IMR-90 (cell line): ENCODE data around the gene CHAC1. TPM values are rescaled to one million over a fixed set of nuclear protein-coding genes. Genes with fewer than 3 reads are reported as not detected.

Source experiments
- ATAC-seq: fragments of 200-7000 bp; cut with Tn5 transposase; 2 replicates; pipeline ENCODE4 v1.9.1; 2020; ENCODE audit warnings: low read depth, mild to moderate bottlenecking, moderate library complexity
- BruUV-seq: library from RNA; stranded (reverse); fragments of 400-500 nt; replicated peaks from 2 replicates; lab custom pipeline; 2021; lab: Mats Ljungman, UMichigan
- CTCF ChIA-PET: fragments of 300-600 bp; formaldehyde crosslinking; extraction: SDS; loops from one replicate; lab custom pipeline; 2021; ENCODE audit warnings: antibody characterized with exemption; lab: Yijun Ruan, JAX
- POLR2A ChIA-PET: fragments of 300-600 bp; sonication (Branson Sonifier 250); formaldehyde crosslinking; loops from one replicate; lab custom pipeline; 2022; ENCODE audit warnings: antibody characterized with exemption; ENCODE audit not compliant: unreplicated experiment; lab: Charles Lee
- DNase-seq: peaks from one replicate; pipeline ENCODE4 v3.0.0; 2013
- H2AFZ ChIP-seq: replicated peaks from 2 replicates; pipeline ENCODE3; 2013; ENCODE audit warnings: low read length, mild to moderate bottlenecking; ENCODE audit not compliant: poor library complexity
- H2AK5ac ChIP-seq: 2 replicates; pipeline ENCODE4 v1.6.1; 2013; ENCODE audit warnings: low read depth, low read length, inconsistent platforms
- H2AK9ac ChIP-seq: replicated peaks from 2 replicates; pipeline ENCODE3; 2013; ENCODE audit warnings: mild to moderate bottlenecking, low read depth, low read length, moderate library complexity; ENCODE audit not compliant: poor library complexity
- H2BK120ac ChIP-seq: 2 replicates; pipeline ENCODE4 v1.6.1; 2013; ENCODE audit warnings: low read depth, low read length, inconsistent platforms
- H2BK15ac ChIP-seq: 3 replicates; pipeline ENCODE4 v1.6.1; 2013; ENCODE audit warnings: low read depth, low read length, inconsistent platforms
- H2BK20ac ChIP-seq: 2 replicates; pipeline ENCODE4 v1.6.1; 2013; ENCODE audit warnings: low read depth, mild to moderate bottlenecking, inconsistent platforms, low read length, moderate library complexity
- H2BK5ac ChIP-seq: 2 replicates; pipeline ENCODE4 v1.6.1; 2013; ENCODE audit warnings: mild to moderate bottlenecking, low read depth, low read length, inconsistent platforms; ENCODE audit not compliant: poor library complexity, severe bottlenecking
- H3K14ac ChIP-seq: replicated peaks from 2 replicates; pipeline ENCODE4 v1.6.1; 2013; ENCODE audit warnings: low read depth, low read length, inconsistent platforms
- H3K18ac ChIP-seq: 2 replicates; pipeline ENCODE4 v1.6.1; 2013; ENCODE audit warnings: low read depth, low read length, control low read depth
- H3K23ac ChIP-seq: 2 replicates; pipeline ENCODE4 v1.6.1; 2013; ENCODE audit warnings: low read depth, low read length, inconsistent platforms
- H3K27ac ChIP-seq: 2 replicates; pipeline ENCODE4 v1.5.1; 2013; ENCODE audit warnings: mild to moderate bottlenecking, control low read depth, low read length; ENCODE audit not compliant: insufficient read depth
- H3K27me3 ChIP-seq: 2 replicates; pipeline ENCODE4 v1.6.1; 2013; ENCODE audit warnings: low read length; ENCODE audit not compliant: control insufficient read depth, insufficient read depth
- H3K36me3 ChIP-seq: 2 replicates; pipeline ENCODE4 v1.6.1; 2013; ENCODE audit warnings: low read length, mixed read lengths; ENCODE audit not compliant: control insufficient read depth, insufficient read depth
- H3K4ac ChIP-seq: 2 replicates; pipeline ENCODE4 v1.6.1; 2013; ENCODE audit warnings: low read depth, low read length, inconsistent platforms
- H3K4me1 ChIP-seq: 2 replicates; pipeline ENCODE4 v1.6.1; 2013; ENCODE audit warnings: low read length, mixed read lengths; ENCODE audit not compliant: control insufficient read depth, insufficient read depth
- H3K4me2 ChIP-seq: 2 replicates; pipeline ENCODE4 v1.6.1; 2013; ENCODE audit warnings: low read depth, mild to moderate bottlenecking, control low read depth, low read length, moderate library complexity
- H3K4me3 ChIP-seq: 2 replicates; pipeline ENCODE4 v1.5.1; 2013; ENCODE audit warnings: low read depth, mild to moderate bottlenecking, control low read depth, low read length, moderate library complexity; ENCODE audit not compliant: insufficient read depth
- H3K56ac ChIP-seq: 2 replicates; pipeline ENCODE4 v1.6.1; 2013; ENCODE audit warnings: low read length, inconsistent platforms; ENCODE audit not compliant: insufficient read depth; ENCODE audit errors: extremely low read depth
- H3K79me1 ChIP-seq, 2 experiments: 2 replicates each; pipeline ENCODE4 v1.6.1; 2013; ENCODE audit warnings: low read length in 2 of 2, inconsistent platforms in 1 of 2, low read depth in 1 of 2
- H3K9ac ChIP-seq: 2 replicates; pipeline ENCODE4 v1.6.1; 2013; ENCODE audit warnings: low read depth, low read length, control low read depth
- H3K9me1 ChIP-seq: 2 replicates; pipeline ENCODE4 v1.6.1; 2013; ENCODE audit warnings: low read length, inconsistent platforms; ENCODE audit not compliant: insufficient read depth
- H3K9me3 ChIP-seq: 2 replicates; pipeline ENCODE4 v1.6.1; 2013; ENCODE audit warnings: low read length; ENCODE audit not compliant: control insufficient read depth, insufficient read depth
- H4K20me1 ChIP-seq: 2 replicates; pipeline ENCODE4 v1.6.1; 2013; ENCODE audit warnings: low read length, inconsistent platforms; ENCODE audit not compliant: insufficient read depth
- H4K5ac ChIP-seq: 2 replicates; pipeline ENCODE4 v1.6.1; 2013; ENCODE audit warnings: mild to moderate bottlenecking, low read depth, low read length, control low read depth
- H4K8ac ChIP-seq, 2 experiments: 2 replicates each; pipeline ENCODE4 v1.6.1; 2013; ENCODE audit warnings: low read depth in 2 of 2, low read length in 2 of 2, control low read depth in 1 of 2, inconsistent platforms in 1 of 2
- H4K91ac ChIP-seq: 2 replicates; pipeline ENCODE4 v1.6.1; 2013; ENCODE audit warnings: low read depth, low read length, inconsistent platforms; ENCODE audit not compliant: insufficient read depth
- BHLHE40 ChIP-seq: fragments of 150-350 bp; IDR thresholded peaks from 2 replicates; pipeline ENCODE4 v1.6.1; 2016; ENCODE audit warnings: mild to moderate bottlenecking, low read depth, low read length
- CEBPB ChIP-seq: IDR thresholded peaks from 2 replicates; pipeline ENCODE4 v1.6.1; 2012; ENCODE audit warnings: low read depth, low read length, improper control_type of control experiment
- CHD1 ChIP-seq: IDR thresholded peaks from 2 replicates; pipeline ENCODE4 v1.6.1; 2012; ENCODE audit warnings: low read depth, low read length, improper control_type of control experiment
- FOS ChIP-seq: fragments of 150-350 bp; IDR thresholded peaks from 2 replicates; pipeline ENCODE4 v1.6.1; 2016; ENCODE audit warnings: low read depth, low read length
- MAFK ChIP-seq: IDR thresholded peaks from 2 replicates; pipeline ENCODE4 v1.6.1; 2012; ENCODE audit warnings: low read depth, low read length, improper control_type of control experiment
- MAZ ChIP-seq: IDR thresholded peaks from 2 replicates; pipeline ENCODE4 v1.6.1; 2012; ENCODE audit warnings: low read depth, mild to moderate bottlenecking, low read length, improper control_type of control experiment, moderate library complexity, borderline replicate concordance
- MXI1 ChIP-seq: IDR thresholded peaks from 2 replicates; pipeline ENCODE4 v1.6.1; 2012; ENCODE audit warnings: low read depth, mild to moderate bottlenecking, low read length, moderate library complexity, borderline replicate concordance
- NFE2L2 ChIP-seq: fragments of 150-350 bp; IDR thresholded peaks from 2 replicates; pipeline ENCODE4 v1.6.1; 2016; ENCODE audit warnings: low read depth, mild to moderate bottlenecking, low read length
- POLR2A ChIP-seq: IDR thresholded peaks from 2 replicates; pipeline ENCODE4 v1.6.1; 2012; ENCODE audit warnings: mild to moderate bottlenecking, low read depth, low read length
- RAD21 ChIP-seq: IDR thresholded peaks from 2 replicates; pipeline ENCODE4 v1.6.1; 2012; ENCODE audit warnings: low read length, improper control_type of control experiment
- RCOR1 ChIP-seq: IDR thresholded peaks from 2 replicates; pipeline ENCODE4 v1.6.1; 2012; ENCODE audit warnings: mild to moderate bottlenecking, low read length, improper control_type of control experiment; ENCODE audit not compliant: insufficient replicate concordance
- RFX5 ChIP-seq: IDR thresholded peaks from 2 replicates; pipeline ENCODE4 v1.8.0; 2012; ENCODE audit warnings: low read depth, mild to moderate bottlenecking, low read length, moderate library complexity
- SMC3 ChIP-seq: fragments of 150-350 bp; IDR thresholded peaks from 2 replicates; pipeline ENCODE4 v1.6.1; 2016; ENCODE audit warnings: low read depth, mild to moderate bottlenecking, antibody characterized with exemption, low read length, moderate library complexity
- WGBS, 2 experiments: methylation state at CpG; one replicate each; pipeline versions ENCODE4 v1.1.5 to v1.1.7; 2013; ENCODE audit warnings: missing lambda C conversion rate in 2 of 2; ENCODE audit not compliant: insufficient read length in 1 of 2; ENCODE audit errors: extremely low coverage in 2 of 2; 5-methylcytosine and 5-hydroxymethylcytosine counted together
- dilution Hi-C: fragments of 300-500 bp; cut with HindIII; formaldehyde crosslinking; loops from one replicate; pipeline ENCODE4 v1.14.3; 2018; ENCODE audit warnings: low sequenced_read_pairs; ENCODE audit not compliant: unreplicated experiment
- in situ Hi-C: fragments of 300-500 bp; cut with MboI; formaldehyde crosslinking; loops from 3 replicates; pipeline ENCODE4 v1.14.3; 2019; ENCODE audit warnings: low sequenced_read_pairs, inconsistent platforms, mixed read lengths
- intact Hi-C: fragments of 100-400 bp; cut with micrococcal nuclease; formaldehyde crosslinking; loops from 2 replicates; pipeline ENCODE4 v1.10.0; 2022
- polyA plus RNA-seq, 3 experiments: library from polyadenylated mRNA; depleted of rRNA; stranded (reverse); fragments of >200 nt; gene quantifications; 2 replicates each; pipeline ENCODE4 v1.2.3, GENCODE V29; 2012; ENCODE audit warnings: low replicate concordance in 1 of 3
- total RNA-seq: library from RNA; depleted of rRNA; stranded (reverse); fragments of >200 nt; gene quantifications from 2 replicates; pipeline ENCODE4 v1.2.3, GENCODE V29; 2012
- TF ChIP-seq, protein P1 (sequence below): fragments of 150-350 bp; IDR thresholded peaks from 2 replicates; pipeline ENCODE4 v1.6.1; 2017; ENCODE audit warnings: mild to moderate bottlenecking, antibody characterized with exemption, low read length, low read depth
- TF ChIP-seq, protein P2 (sequence below): conservative IDR thresholded peaks from 2 replicates; pipeline ENCODE4 v1.5.1; 2012; ENCODE audit warnings: mild to moderate bottlenecking, low read depth, low read length, improper control_type of control experiment
- TF ChIP-seq, protein P3 (sequence below): fragments of 150-350 bp; IDR thresholded peaks from 2 replicates; pipeline ENCODE4 v1.6.1; 2016; ENCODE audit warnings: low read depth, mild to moderate bottlenecking, low read length, moderate library complexity, borderline replicate concordance

The CHAC1 gene
- total and polyA plus RNA-seq, 2 of the 4 experiments (the other 2 are of a cell fraction) = 51.3 to 77.8 TPM

DNA sequence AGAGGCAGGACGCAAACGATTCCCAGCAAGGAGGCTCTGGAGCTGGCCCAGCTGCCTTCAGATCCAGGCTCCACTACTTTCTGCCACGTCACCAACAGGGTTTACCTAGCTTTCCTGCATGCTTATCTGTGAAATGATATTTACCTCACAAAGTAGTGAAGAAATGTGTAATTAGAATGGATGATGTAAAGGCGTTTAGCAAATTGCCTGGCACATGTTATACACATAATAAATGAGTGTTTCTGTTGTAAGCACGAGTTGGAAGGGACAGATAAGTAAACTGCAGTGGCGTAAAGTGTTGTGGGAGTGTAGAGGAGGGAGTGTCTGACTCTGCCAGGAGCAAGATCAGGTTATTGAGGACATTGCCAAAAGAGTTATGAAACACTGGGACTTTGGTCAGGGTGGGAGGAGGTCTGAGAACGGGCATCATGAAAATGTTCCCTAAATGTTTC lies 3.5 kb upstream of the CHAC1 start:
- H3K9me1 ChIP-seq = 0 out of 2 replicates have a peak, but pooled peaks cover 4% of the 10 kb centered on the region
- no peak overlapping the region for H2AFZ ChIP-seq
- dilution Hi-C loops = no loop called here
- no TSS peak for BruUV-seq
- no peak overlapping the region for H3K4me3 ChIP-seq
- WGBS, 2 experiments = 70% methylated on average over 4 of the region's 7 CpGs; no CpG with 5 or more reads in 1 of the 2 experiments
- ChIA-PET CTCF (no interaction called here), POLR2A (no interaction called here)
- no peak for DNase-seq
- H3K56ac ChIP-seq = no peak overlapping the region
- H4K91ac ChIP-seq = peak overlapping the region; percentile 2; the same call in 1 of the 2 replicates
- intact Hi-C loops = loop anchor here (5.0 kb wide), 1 partner anchor 68 kb away; no protein-coding TSS in a partner anchor
- no peak overlapping the region for H2BK15ac ChIP-seq
- TF ChIP-seq POLR2A (no peak), MAZ (no peak), RAD21 (no peak), CHD1 (no peak), NFE2L2 (no peak), CEBPB (no peak), SMC3 (no peak), BHLHE40 (no peak), MAFK (no peak), FOS (no peak), RCOR1 (no peak), MXI1 (no peak), RFX5 (no peak)
- TF ChIP-seq, protein P1, sequence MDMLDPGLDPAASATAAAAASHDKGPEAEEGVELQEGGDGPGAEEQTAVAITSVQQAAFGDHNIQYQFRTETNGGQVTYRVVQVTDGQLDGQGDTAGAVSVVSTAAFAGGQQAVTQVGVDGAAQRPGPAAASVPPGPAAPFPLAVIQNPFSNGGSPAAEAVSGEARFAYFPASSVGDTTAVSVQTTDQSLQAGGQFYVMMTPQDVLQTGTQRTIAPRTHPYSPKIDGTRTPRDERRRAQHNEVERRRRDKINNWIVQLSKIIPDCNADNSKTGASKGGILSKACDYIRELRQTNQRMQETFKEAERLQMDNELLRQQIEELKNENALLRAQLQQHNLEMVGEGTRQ = no peak
- TF ChIP-seq, protein P2, sequence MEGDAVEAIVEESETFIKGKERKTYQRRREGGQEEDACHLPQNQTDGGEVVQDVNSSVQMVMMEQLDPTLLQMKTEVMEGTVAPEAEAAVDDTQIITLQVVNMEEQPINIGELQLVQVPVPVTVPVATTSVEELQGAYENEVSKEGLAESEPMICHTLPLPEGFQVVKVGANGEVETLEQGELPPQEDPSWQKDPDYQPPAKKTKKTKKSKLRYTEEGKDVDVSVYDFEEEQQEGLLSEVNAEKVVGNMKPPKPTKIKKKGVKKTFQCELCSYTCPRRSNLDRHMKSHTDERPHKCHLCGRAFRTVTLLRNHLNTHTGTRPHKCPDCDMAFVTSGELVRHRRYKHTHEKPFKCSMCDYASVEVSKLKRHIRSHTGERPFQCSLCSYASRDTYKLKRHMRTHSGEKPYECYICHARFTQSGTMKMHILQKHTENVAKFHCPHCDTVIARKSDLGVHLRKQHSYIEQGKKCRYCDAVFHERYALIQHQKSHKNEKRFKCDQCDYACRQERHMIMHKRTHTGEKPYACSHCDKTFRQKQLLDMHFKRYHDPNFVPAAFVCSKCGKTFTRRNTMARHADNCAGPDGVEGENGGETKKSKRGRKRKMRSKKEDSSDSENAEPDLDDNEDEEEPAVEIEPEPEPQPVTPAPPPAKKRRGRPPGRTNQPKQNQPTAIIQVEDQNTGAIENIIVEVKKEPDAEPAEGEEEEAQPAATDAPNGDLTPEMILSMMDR = no peak
- TF ChIP-seq, protein P3, sequence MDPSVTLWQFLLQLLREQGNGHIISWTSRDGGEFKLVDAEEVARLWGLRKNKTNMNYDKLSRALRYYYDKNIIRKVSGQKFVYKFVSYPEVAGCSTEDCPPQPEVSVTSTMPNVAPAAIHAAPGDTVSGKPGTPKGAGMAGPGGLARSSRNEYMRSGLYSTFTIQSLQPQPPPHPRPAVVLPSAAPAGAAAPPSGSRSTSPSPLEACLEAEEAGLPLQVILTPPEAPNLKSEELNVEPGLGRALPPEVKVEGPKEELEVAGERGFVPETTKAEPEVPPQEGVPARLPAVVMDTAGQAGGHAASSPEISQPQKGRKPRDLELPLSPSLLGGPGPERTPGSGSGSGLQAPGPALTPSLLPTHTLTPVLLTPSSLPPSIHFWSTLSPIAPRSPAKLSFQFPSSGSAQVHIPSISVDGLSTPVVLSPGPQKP = no peak
- no peak overlapping the region for H2AK9ac ChIP-seq
- ATAC-seq = no peak
- H3K79me1 ChIP-seq = peaks cover 3 to 26% of the 10 kb centered on the region in 2 experiments; a peak in 3 of 4 replicates
- H3K18ac ChIP-seq = no peak overlapping the region
- H3K4me1 ChIP-seq = peaks cover 6% of the 10 kb centered on the region
- H3K4ac ChIP-seq = no peak overlapping the region
- H4K20me1 ChIP-seq = peaks cover 14% of the 10 kb centered on the region; the same call in 1 of the 2 replicates
- H2BK20ac ChIP-seq = no peak overlapping the region
- H2BK5ac ChIP-seq = no peak overlapping the region
- H3K27ac ChIP-seq = no peak overlapping the region
- H3K9me3 ChIP-seq = no peaks in the 10 kb centered on the region
- no peak overlapping the region for H3K14ac ChIP-seq
- 0 out of 2 replicates have a peak overlapping the region, but pooled peaks have one; percentile 5 for H2AK5ac ChIP-seq
- H4K8ac ChIP-seq = no peak overlapping the region
- no peak overlapping the region for H3K23ac ChIP-seq
- H3K9ac ChIP-seq = no peak overlapping the region
- in situ Hi-C loops = no loop called here
- no peak overlapping the region for H3K4me2 ChIP-seq
- H3K36me3 ChIP-seq = 0 out of 2 replicates have a peak, but pooled peaks cover 3% of the 10 kb centered on the region
- H2BK120ac ChIP-seq = no peak overlapping the region
- H3K27me3 ChIP-seq = no peaks in the 10 kb centered on the region
- no peak overlapping the region for H4K5ac ChIP-seq
